Activated T-cell treated with anti-CD3 and anti-CD28 coated beads, Interleukin-2, amount 50 U/mL, for 48 hours (primary cell): ENCODE measurements around the gene GLYAT.
"Not testable (repeated sequence)": the region's sequence is repeated elsewhere in the genome, so short reads cannot be mapped to it uniquely, and the experiment has no call there.

Experiments used
- DNase-seq, 2 experiments: peaks; one replicate each; pipeline ENCODE4 v3.0.0-alpha.2; 2020

Gene GLYAT

GRCh38 chr11:58742981-58743880, 11.5 kb upstream of the GLYAT start:
- no peak for DNase-seq

- DNase-seq: no peak
Measured at GRCh38 chr11:58742140-58742539, 10.4 kb upstream of the GLYAT start.

- DNase-seq: no peak
Measured at GRCh38 chr11:58741127-58741526, 9.4 kb upstream of the GLYAT start.

- no peak for DNase-seq
Measured at GRCh38 chr11:58740447-58740846, 8.7 kb upstream of the GLYAT start.

- DNase-seq: no peak
Measured at GRCh38 chr11:58739725-58740430, 8.1 kb upstream of the GLYAT start.

- DNase-seq: no peak
Measured at GRCh38 chr11:58734681-58735490, 3.1 kb upstream of the GLYAT start.

- DNase-seq: no peak
Measured at GRCh38 chr11:58730507-58731089, 1.1 kb downstream of the GLYAT start.

DNA sequence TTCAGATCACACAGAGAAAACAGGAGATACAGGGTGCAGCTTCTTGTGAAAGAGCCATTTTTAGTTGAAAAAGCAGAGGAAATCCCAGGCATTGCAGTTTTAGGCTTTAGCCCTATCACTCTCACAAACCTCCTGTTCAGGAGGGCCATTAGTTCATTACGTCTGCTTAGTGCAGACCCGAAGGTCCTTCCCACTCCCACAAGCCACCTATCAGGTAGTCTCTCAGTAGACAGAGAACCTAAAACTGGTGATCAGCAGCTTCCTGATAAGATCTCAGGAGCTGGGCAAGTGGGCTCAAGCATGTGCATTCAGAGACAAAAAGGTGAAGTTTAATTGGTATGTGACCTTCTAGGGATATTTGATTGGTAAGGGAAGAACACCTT, 4.3 kb downstream of the GLYAT start:
- no peak for DNase-seq

GRCh38 chr11:58726737-58727414, 4.9 kb downstream of the GLYAT start:
- no peak for DNase-seq

DNA sequence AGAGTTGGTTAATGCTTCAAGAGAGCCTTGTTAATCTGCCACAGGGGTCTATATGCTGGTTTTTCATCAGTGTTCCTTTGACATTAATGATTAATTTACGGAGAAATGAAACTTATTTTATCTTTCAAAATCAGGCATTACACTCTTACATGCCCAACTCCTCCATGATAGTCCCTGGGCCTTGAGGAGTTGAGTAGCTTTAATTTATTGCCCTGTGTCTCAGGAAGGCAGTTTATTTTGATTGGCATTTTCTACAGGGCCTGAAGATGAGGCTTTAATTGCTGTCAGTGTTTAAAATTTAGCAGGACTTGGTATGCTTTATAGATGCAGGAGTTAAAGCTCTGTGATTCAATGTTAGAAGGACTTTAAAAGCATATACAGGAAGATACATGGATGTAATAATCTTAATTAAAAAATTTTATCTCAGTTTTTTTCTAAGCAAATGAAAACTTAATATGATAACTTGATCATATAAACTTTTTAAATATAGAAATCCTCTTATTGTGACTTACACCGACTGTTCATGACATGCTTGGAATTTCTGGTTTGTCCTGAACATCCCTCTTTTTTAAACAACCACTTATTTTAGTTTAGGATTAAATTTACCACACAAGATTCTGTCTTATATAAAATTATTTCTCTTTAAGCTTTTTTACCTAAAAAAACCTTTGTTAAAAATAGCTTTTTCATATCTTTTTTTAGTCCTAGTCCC, 12.2 kb downstream of the GLYAT start:
- no peak for DNase-seq

DNA sequence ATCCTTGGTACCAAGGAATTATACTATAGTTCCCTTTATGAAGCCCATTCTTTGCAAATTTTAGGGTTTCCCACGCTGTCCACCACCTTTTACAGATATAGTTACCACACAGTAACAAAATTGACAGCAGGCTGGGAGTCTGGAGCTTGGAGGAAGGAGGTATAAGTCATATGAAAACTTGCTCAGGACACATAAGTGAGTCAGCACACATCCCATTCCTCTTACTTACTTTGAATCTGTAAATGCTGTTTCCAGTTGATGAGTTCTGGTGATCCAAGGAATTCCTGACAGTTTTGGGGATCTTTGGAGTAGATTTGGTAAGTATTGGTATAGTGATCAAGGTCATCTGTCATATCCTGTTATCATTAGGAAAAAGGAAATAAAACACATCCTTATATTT, 19.2 kb downstream of the GLYAT start:
- no peak for DNase-seq

DNA sequence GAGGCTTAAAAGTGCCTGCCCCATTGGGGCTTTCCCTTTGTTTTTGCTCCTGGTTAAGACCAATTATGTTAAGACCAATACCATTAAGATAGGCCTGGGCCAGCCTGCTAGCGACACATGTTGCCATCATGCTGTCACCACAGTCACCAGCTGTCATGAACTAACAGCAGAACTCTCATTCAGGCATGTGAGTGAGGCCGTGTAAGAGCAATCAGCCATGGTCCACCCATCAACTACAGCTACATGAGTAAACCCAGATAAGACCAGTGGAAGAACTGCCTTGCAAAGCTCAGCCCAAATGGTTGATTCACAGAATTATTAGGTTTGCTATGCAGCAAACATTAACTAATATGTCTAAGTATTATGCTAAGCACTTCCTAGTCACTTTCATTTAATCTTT, 19.9 kb downstream of the GLYAT start:
- no peak for DNase-seq

DNA sequence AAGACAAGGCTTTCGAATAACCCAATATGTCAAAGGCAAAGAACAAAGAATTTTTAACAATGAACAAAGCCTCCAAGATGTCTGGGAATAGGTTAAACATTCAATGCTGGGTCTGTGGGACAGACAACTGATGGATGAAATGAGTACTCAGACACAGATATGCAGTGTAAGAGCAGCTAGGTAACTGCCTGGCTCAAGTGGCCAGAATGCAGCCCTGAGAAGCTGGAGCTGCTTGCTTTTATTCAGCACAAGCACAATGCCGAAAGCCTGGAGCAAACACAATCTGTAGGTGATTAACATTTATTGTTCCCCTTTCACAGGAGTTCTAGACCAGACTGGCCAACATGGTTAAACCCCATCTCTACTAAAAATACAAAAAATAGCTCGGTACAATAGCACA, 24.0 kb downstream of the GLYAT start:
- DNase-seq: no peak

DNA sequence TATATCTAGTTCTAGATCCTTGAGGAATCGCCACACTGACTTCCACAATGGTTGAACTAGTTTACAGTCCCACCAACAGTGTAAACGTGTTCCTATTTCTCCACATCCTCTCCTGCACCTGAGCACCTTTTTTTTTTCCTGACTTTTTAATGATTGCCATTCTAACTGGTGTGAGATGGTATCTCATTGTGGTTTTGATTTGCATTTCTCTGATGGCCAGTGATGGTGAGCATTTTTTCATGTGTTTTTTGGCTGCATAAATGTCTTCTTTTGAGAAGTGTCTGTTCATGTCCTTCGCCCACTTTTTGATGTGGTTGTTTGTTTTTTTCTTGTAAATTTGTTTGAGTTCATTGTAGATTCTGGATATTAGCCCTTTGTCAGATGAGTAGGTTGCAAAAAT, 34.9 kb downstream of the GLYAT start:
- DNase-seq: not testable (repeated sequence)

DNA sequence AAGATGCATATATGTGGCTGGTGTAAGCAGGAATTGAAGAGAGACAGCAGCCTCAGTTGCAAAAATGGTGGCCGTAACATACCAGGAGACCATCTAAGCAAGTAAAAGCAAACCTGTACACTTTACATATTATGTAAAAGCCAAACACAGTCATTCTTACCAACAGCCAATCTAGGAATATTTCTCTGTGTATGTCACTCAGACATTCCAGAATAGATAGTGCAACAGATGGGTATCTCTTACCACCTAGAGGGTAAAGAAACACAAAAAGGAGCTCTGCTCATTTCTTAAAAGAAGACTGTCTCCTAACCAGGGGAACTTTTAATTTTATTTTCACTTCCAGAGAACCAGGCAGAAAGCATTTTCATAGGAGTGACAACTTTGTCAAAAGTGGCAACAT, 38.7 kb downstream of the GLYAT start:
- no peak for DNase-seq

DNA sequence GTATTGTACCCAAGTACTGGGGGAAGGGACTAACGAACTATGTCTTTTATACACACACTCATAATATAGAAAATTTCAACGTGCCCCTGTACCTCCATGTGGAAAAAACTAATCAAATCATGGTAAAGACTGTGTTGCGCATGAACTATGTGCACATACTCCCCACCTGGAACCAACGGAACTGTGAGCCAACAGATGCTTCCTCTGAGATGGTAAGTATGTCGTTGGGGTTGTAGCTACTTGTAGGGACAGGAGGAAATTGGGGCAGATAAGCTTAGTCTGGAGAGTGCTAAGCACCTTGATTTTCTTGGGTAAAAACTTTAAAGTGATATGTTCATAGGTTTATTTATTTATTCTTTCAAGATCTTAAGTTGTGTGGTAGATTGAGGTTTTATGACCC, 40.1 kb downstream of the GLYAT start:
- no peak for DNase-seq

GRCh38 chr11:58688789-58689503, 42.8 kb downstream of the GLYAT start:
- DNase-seq: no peak

- DNase-seq: no peak
Measured at GRCh38 chr11:58685973-58686722, 45.6 kb downstream of the GLYAT start.

- DNase-seq: not testable (repeated sequence)
Measured at GRCh38 chr11:58682660-58683059, 49.1 kb downstream of the GLYAT start.

- not testable (repeated sequence) for DNase-seq
Measured at GRCh38 chr11:58677536-58677935, 54.2 kb downstream of the GLYAT start.
